22Rv1 (cell line): ENCODE measurements around the gene CAPN12.

Experiments used
- H3K27ac ChIP-seq: fragments of 450-650 bp; 2 replicates; pipeline ENCODE4 v1.5.1; 2017
- CTCF ChIP-seq: fragments of 450-650 bp; IDR thresholded peaks from 2 replicates; pipeline ENCODE4 v1.5.1; 2017; ENCODE audit warnings: mild to moderate bottlenecking
- ZFX ChIP-seq: fragments of 450-650 bp; IDR thresholded peaks from 2 replicates; pipeline ENCODE4 v1.6.1; 2017; ENCODE audit warnings: antibody characterized with exemption, borderline replicate concordance

The CAPN12 gene

DNA sequence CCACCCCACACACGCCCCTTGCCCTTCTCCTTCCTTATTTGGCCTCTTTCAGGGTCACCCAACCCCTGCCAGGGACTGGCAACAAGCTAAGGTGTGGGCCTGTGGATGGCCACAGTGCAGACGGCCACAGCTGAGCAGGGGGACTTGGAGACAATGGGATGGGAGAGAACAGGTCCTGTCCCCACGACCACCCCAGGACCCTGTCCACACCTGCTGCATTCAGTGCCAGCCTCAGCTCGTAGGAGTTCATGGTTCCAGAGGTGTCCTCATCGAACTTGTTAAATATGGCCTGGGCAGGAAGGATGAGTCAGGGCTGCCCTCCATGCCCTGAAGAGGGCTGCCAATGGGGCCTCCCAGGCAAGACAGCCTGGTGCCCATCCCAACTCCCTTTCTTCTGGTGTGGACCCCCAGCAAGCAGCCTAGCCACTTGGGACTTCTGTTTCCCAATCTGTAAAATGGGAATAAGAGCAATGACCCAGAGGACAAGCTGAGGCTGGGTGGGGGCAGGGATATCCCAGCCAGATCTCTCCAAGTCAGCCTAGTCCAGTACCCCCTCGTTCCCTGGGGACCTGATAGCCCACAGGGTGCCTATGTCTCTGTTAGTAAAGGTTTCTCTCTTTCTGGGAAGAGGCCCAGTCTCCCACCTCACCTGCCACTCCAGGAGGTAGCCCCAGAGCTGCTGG is 10.6 kb downstream of the CAPN12 start:
- H3K27ac ChIP-seq = peak overlapping the region; percentile 77
- TF ChIP-seq ZFX = no peak
- TF ChIP-seq CTCF = no peak

DNA sequence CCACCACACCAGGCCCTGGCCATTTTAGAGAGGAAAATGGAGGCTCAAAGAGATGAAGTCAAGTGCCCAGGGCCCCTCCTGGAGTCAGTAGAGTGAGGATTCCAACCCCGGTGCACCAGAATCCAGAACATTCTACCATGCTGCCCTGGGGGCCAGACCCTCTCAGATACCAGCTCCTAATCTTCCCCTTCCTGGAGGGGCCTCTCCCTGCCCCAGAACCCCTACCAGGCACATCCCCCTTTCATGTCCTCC is 11.1 kb downstream of the CAPN12 start:
- H3K27ac ChIP-seq = peak overlapping the region; percentile 77
- TF ChIP-seq ZFX = no peak
- TF ChIP-seq CTCF = no peak

GRCh38 chr19:38731654-38732301 is 12.5 kb downstream of the CAPN12 start:
- TF ChIP-seq CTCF (no peak), ZFX (no peak)
- H3K27ac ChIP-seq = peak overlapping the region; percentile 77

DNA sequence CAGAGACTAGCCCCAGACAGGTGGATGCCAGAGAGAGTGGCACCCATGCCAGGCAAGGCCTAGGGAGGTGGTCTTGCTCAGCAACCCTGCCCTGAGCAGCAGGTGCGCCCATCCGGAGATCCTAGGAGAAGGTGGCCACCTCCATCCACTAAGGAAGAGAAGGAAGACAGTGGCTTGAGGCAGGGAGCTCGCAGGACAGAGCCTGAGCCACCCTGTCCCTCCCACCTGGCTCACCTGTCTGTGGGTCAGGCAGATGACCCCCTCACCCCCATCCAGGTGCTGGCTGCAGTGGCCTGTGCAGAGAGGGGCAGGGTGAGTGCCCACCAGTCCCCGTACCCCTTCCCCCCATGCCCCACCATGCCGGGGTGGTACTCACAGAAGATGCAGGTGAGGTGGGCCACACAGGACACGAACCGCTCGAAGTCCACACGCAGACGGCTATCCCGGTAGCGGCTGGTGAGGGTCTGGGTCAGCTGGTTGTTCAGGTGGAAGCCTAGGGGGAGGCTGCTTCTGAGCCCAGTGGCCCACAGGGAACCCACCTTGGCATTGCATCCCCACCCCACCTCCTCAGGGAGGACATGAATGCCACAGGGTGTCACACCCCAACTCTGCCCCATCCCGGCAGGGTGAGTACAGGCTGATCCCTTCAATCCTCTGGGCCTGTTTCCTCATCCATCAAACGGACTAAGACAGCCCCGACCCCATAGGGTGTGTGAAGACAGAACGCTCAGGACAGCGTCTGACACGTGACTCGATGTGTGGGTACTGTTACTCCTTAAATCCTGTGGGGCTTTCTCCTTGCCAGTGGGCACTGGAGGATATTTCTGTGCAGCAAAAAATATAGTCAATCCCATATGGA is 13.3 kb downstream of the CAPN12 start:
- TF ChIP-seq CTCF = no peak
- TF ChIP-seq ZFX = no peak
- H3K27ac ChIP-seq = peak overlapping the region; percentile 77

GRCh38 chr19:38730470-38730730 is 13.9 kb downstream of the CAPN12 start:
- TF ChIP-seq CTCF = no peak
- TF ChIP-seq ZFX = no peak
- H3K27ac ChIP-seq = peak overlapping the region; percentile 77

GRCh38 chr19:38729653-38730469 is 14.4 kb downstream of the CAPN12 start:
- TF ChIP-seq ZFX (no peak), CTCF (peak; percentile 85)
- H3K27ac ChIP-seq = peak overlapping the region; percentile 77
